ENCODE data around the gene TINAGL1.

DNA sequence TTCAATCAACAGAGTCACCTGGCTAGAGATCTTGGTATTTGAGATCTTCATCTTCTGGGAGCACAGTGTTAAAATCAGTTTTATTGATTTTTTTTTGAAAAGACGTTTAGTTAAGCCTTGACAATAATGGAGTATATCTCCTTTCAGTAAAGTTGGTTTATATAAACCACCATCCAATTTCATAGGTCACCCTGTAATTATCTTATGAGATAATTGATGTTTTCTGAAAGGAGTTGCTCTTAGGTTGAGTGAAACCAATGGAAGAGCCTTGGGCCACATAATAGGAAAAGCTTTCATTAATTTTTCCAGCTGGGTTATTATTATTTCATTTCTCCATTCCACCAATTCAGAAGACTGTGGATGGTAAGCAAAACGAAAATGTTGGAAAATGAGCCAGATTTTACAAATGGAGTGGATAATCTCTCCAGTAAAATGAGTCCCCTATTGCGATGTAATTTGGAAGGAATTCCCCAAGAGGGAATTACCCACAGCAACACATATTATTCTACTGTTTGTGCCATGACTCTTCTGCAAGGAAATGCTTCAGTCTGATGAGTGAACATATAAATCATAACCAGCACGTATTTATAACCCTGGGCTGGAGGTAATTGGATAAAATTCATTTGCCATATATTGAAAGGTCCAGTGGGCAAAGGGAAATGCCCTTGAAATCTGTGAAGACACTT lies 46.2 kb upstream of the TINAGL1 start:
- TF ChIP-seq, protein P1, sequence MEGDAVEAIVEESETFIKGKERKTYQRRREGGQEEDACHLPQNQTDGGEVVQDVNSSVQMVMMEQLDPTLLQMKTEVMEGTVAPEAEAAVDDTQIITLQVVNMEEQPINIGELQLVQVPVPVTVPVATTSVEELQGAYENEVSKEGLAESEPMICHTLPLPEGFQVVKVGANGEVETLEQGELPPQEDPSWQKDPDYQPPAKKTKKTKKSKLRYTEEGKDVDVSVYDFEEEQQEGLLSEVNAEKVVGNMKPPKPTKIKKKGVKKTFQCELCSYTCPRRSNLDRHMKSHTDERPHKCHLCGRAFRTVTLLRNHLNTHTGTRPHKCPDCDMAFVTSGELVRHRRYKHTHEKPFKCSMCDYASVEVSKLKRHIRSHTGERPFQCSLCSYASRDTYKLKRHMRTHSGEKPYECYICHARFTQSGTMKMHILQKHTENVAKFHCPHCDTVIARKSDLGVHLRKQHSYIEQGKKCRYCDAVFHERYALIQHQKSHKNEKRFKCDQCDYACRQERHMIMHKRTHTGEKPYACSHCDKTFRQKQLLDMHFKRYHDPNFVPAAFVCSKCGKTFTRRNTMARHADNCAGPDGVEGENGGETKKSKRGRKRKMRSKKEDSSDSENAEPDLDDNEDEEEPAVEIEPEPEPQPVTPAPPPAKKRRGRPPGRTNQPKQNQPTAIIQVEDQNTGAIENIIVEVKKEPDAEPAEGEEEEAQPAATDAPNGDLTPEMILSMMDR (conservative IDR thresholded peaks at IDR 0.05; ENCODE audit: low read length) = no peak
- no peak for TF ChIP-seq EZH2phosphoT487 (IDR thresholded peaks at IDR 0.05; ENCODE audit: borderline replicate concordance)
